H1 (cell line): Measurements from ENCODE around the gene PWP2. TPM values are rescaled to one million over a fixed set of nuclear protein-coding genes. Genes with fewer than 3 reads are reported as not detected.

Experiments used
- CTCF ChIA-PET: fragments of 300-600 bp; sonication (Branson Sonifier 250); formaldehyde crosslinking; loops from one replicate; lab custom pipeline; 2021; ENCODE audit not compliant: partially characterized antibody; lab: Charles Lee
- POLR2A ChIA-PET: fragments of 300-600 bp; sonication (Branson Sonifier 250); formaldehyde crosslinking; loops from one replicate; lab custom pipeline; 2021; ENCODE audit warnings: inconsistent platforms; ENCODE audit not compliant: partially characterized antibody; lab: Charles Lee
- DNase-seq, 2 experiments: peaks; one replicate each; pipeline versions ENCODE4 v3.0.0 to v3.0.0-alpha.2; 2010 to 2022; ENCODE audit warnings: low spot score in 2 of 2, low read depth in 1 of 2, mixed read lengths in 1 of 2
- FAIRE-seq: peaks from 2 replicates; lab custom pipeline; 2011; peaks lifted over from hg19 to GRCh38; lab: Jason Lieb, UNC
- H2AFZ ChIP-seq: 2 replicates; pipeline ENCODE4 v1.8.1; 2012; ENCODE audit warnings: low read length, inconsistent platforms
- H2AK5ac ChIP-seq: 2 replicates; pipeline ENCODE4 v1.6.1; 2013; ENCODE audit warnings: low read depth, low read length
- H2BK120ac ChIP-seq: replicated peaks from 2 replicates; pipeline ENCODE3; 2013; ENCODE audit warnings: low read depth, low read length, inconsistent platforms
- H2BK12ac ChIP-seq: 2 replicates; pipeline ENCODE4 v1.6.1; 2013; ENCODE audit warnings: low read depth, low read length
- H2BK15ac ChIP-seq: 2 replicates; pipeline ENCODE4 v1.6.1; 2013; ENCODE audit warnings: low read length
- H2BK20ac ChIP-seq: 2 replicates; pipeline ENCODE4 v1.6.1; 2013; ENCODE audit warnings: low read length
- H2BK5ac ChIP-seq: 2 replicates; pipeline ENCODE4 v1.6.1; 2013; ENCODE audit warnings: low read depth, low read length
- H3K14ac ChIP-seq: 2 replicates; pipeline ENCODE4 v1.6.1; 2013; ENCODE audit warnings: inconsistent platforms; ENCODE audit not compliant: insufficient read length
- H3K18ac ChIP-seq: 2 replicates; pipeline ENCODE4 v1.6.1; 2013; ENCODE audit warnings: low read length; ENCODE audit errors: extremely low read depth
- H3K23ac ChIP-seq: 2 replicates; pipeline ENCODE4 v1.6.1; 2013; ENCODE audit warnings: inconsistent platforms; ENCODE audit not compliant: insufficient read length
- H3K23me2 ChIP-seq: 2 replicates; pipeline ENCODE4 v1.6.1; 2013; ENCODE audit warnings: low read depth, low read length
- H3K27ac ChIP-seq: 2 replicates; pipeline ENCODE4 v1.6.1; 2011; ENCODE audit warnings: low read depth, low read length, inconsistent platforms
- H3K27me3 ChIP-seq, 4 experiments: replicated peaks in 1 of 4; 1 replicate in 1 of 4; 2 replicates in 3 of 4; pipeline versions ENCODE4 v1.6.1 to v1.8.1; 2011 to 2013; ENCODE audit warnings: low read length in 3 of 4, mild to moderate bottlenecking in 3 of 4, inconsistent platforms in 2 of 4, mixed read lengths in 2 of 4, moderate library complexity in 1 of 4; ENCODE audit not compliant: control insufficient read depth in 3 of 4, insufficient read depth in 3 of 4; ENCODE audit errors: extremely low read depth in 1 of 4
- H3K36me3 ChIP-seq, 4 experiments: 2 replicates each; pipeline versions ENCODE4 v1.6.1 to v1.8.1; 2011 to 2013; ENCODE audit warnings: mild to moderate bottlenecking in 4 of 4, low read length in 3 of 4, moderate library complexity in 2 of 4, control low read depth in 1 of 4, inconsistent platforms in 1 of 4; ENCODE audit not compliant: insufficient read depth in 4 of 4, control insufficient read depth in 2 of 4
- H3K4ac ChIP-seq: replicated peaks from 2 replicates; pipeline ENCODE3; 2013; ENCODE audit warnings: low read length, low read depth, mixed read lengths, inconsistent platforms; ENCODE audit not compliant: insufficient read length
- H3K4me1 ChIP-seq, 4 experiments: replicated peaks in 1 of 4; 1 replicate in 1 of 4; 2 replicates in 3 of 4; pipeline versions ENCODE4 v1.6.1 to v1.8.1; 2011 to 2013; ENCODE audit warnings: low read length in 3 of 4, inconsistent platforms in 2 of 4, mixed read lengths in 1 of 4; ENCODE audit not compliant: insufficient read depth in 4 of 4, control insufficient read depth in 3 of 4
- H3K4me2 ChIP-seq, 2 experiments: 2 replicates each; pipeline versions ENCODE4 v1.6.1 to v1.8.1; 2011 to 2013; ENCODE audit warnings: low read depth in 2 of 2, low read length in 2 of 2, control low read depth in 1 of 2, inconsistent platforms in 1 of 2, mild to moderate bottlenecking in 1 of 2; ENCODE audit not compliant: insufficient read depth in 1 of 2
- H3K4me3 ChIP-seq, 4 experiments: fragments of 200-600, 300-600 bp in 1 of 4; sonication (generic), shearing (Covaris generic), sonication (Bioruptor Twin) in 1 of 4; 2 replicates each; pipeline versions ENCODE4 v1.5.1 to v1.8.1; 2011 to 2016; ENCODE audit warnings: low read length in 4 of 4, low read depth in 3 of 4, control low read depth in 2 of 4, inconsistent platforms in 2 of 4, mild to moderate bottlenecking in 2 of 4, mixed read lengths in 1 of 4, moderate library complexity in 1 of 4; ENCODE audit not compliant: insufficient read depth in 2 of 4; ENCODE audit errors: extremely low read depth in 1 of 4
- H3K56ac ChIP-seq: replicated peaks from 2 replicates; pipeline ENCODE3; 2013; ENCODE audit warnings: low read depth, mild to moderate bottlenecking, mixed read lengths, low read length, inconsistent platforms; ENCODE audit not compliant: insufficient read length
- H3K79me1 ChIP-seq: 2 replicates; pipeline ENCODE4 v1.6.1; 2013; ENCODE audit warnings: low read depth, low read length, control low read depth
- H3K79me2 ChIP-seq, 2 experiments: 2 replicates each; pipeline versions ENCODE4 v1.6.1 to v1.8.1; 2012 to 2013; ENCODE audit warnings: low read length in 2 of 2, mild to moderate bottlenecking in 2 of 2, inconsistent platforms in 1 of 2; ENCODE audit not compliant: insufficient read depth in 2 of 2, control insufficient read depth in 1 of 2
- H3K9ac ChIP-seq, 4 experiments: replicated peaks in 1 of 4; 1 replicate in 1 of 4; 2 replicates in 3 of 4; pipeline versions ENCODE4 v1.6.1 to v1.8.1; 2011 to 2013; ENCODE audit warnings: low read depth in 3 of 4, low read length in 3 of 4, control low read depth in 2 of 4, mild to moderate bottlenecking in 2 of 4, moderate library complexity in 2 of 4, inconsistent platforms in 1 of 4; ENCODE audit errors: extremely low read depth in 1 of 4
- H3K9me3 ChIP-seq, 2 experiments: 2 replicates each; pipeline versions ENCODE4 v1.6.1 to v1.8.1; 2012 to 2013; ENCODE audit warnings: mild to moderate bottlenecking in 2 of 2, moderate library complexity in 2 of 2, control low read depth in 1 of 2, inconsistent platforms in 1 of 2, low read depth in 1 of 2, low read length in 1 of 2, mixed read lengths in 1 of 2; ENCODE audit not compliant: insufficient read depth in 2 of 2
- H4K20me1 ChIP-seq, 2 experiments: replicated peaks in 1 of 2; 2 replicates each; pipeline versions ENCODE3 to v1.8.1; 2011 to 2013; ENCODE audit warnings: inconsistent platforms in 2 of 2, low read length in 2 of 2, mild to moderate bottlenecking in 1 of 2; ENCODE audit not compliant: insufficient read depth in 2 of 2, control insufficient read depth in 1 of 2
- H4K5ac ChIP-seq: 2 replicates; pipeline ENCODE4 v1.6.1; 2013; ENCODE audit warnings: low read length, low read depth, mixed read lengths, inconsistent platforms; ENCODE audit not compliant: insufficient read length
- H4K8ac ChIP-seq: 2 replicates; pipeline ENCODE4 v1.8.0; 2013; ENCODE audit warnings: mild to moderate bottlenecking, moderate library complexity, low read length, inconsistent platforms; ENCODE audit not compliant: insufficient read depth; ENCODE audit errors: extremely low read depth
- H4K91ac ChIP-seq: replicated peaks from 2 replicates; pipeline ENCODE3; 2013; ENCODE audit warnings: low read length, mixed read lengths, inconsistent platforms; ENCODE audit not compliant: insufficient read length
- TEAD4 ChIP-seq: IDR thresholded peaks from 2 replicates; pipeline ENCODE4 v1.6.1; 2012; ENCODE audit warnings: low read depth, low read length, inconsistent platforms, mixed read lengths
- WGBS, 2 experiments: shearing (Covaris generic) in 1 of 2; methylation state at CpG; one replicate each; pipeline versions ENCODE4 v1.1.6 to v1.1.7; 2013 to 2015; ENCODE audit warnings: low lambda C conversion rate in 2 of 2, mixed read lengths in 2 of 2, inconsistent platforms in 1 of 2, low coverage in 1 of 2, missing lambda C conversion rate in 1 of 2; ENCODE audit not compliant: insufficient replicate concordance in 2 of 2, insufficient coverage in 1 of 2, insufficient read length in 1 of 2; ENCODE audit errors: extremely low coverage in 1 of 2, missing lambda C conversion rate in 1 of 2; 5-methylcytosine and 5-hydroxymethylcytosine counted together
- polyA plus RNA-seq, 7 experiments: library from polyadenylated mRNA; depleted of rRNA in 3 of 7; stranded (reverse) in 5 of 7; unstranded in 2 of 7; fragments of >200 nt in 5 of 7; fragments of 200-250 nt in 2 of 7; gene quantifications; 1 replicate in 5 of 7; 2 replicates in 1 of 7; 4 replicates in 1 of 7; pipeline versions ENCODE4 v1.2.1 to v1.2.3, GENCODE V29; 2011 to 2013; ENCODE audit warnings: missing spikeins in 2 of 7, mixed read lengths in 2 of 7
- total RNA-seq: library from RNA; stranded (reverse); fragmentation: NEBNext Ultra II Directional; extraction: Animal tissue kit (Norgen Biotek cat#: 25700); gene quantifications from 2 replicates; pipeline ENCODE4 v1.2.1, GENCODE V29; 2021

PWP2 gene
- total and polyA plus RNA-seq, 2 of the 8 experiments (the other 6 are each of a cell fraction or from before 2014, with no cell fraction given): 4.4 to 6.7 TPM

- no peak for FAIRE-seq
- Histone ChIP-seq H2BK12ac (no peak overlapping the region), H3K4me1 (no peaks in the 10 kb centered on the region), H4K20me1 (peaks cover 0 to 8% of the 10 kb centered on the region in 2 experiments), H4K8ac (no peak overlapping the region), H3K56ac (no peak overlapping the region), H2AK5ac (no peak overlapping the region), H2AFZ (no peak overlapping the region), H3K9me3 (no peaks in the 10 kb centered on the region), H3K4me3 (no peak overlapping the region), H4K91ac (no peak overlapping the region), H3K4ac (no peak overlapping the region), H2BK5ac (no peak overlapping the region), H2BK120ac (no peak overlapping the region), H3K23ac (no peak overlapping the region), H3K79me2 (peaks cover 0 to under 1% of the 10 kb centered on the region in 2 experiments; a peak in 1 of 4 replicates), H3K79me1 (peaks cover 2% of the 10 kb centered on the region; the same call in 1 of the 2 replicates), H3K27me3 (no peaks in the 10 kb centered on the region), H3K36me3 (peaks cover 5 to 33% (median 16%) of the 10 kb centered on the region in 4 experiments; a peak in 6 of 8 replicates), H3K27ac (no peak overlapping the region), H3K23me2 (no peaks in the 10 kb centered on the region; the same call in 1 of the 2 replicates), H3K4me2 (no peak overlapping the region), H2BK15ac (no peak overlapping the region), H3K9ac (no peak overlapping the region), H3K14ac (no peak overlapping the region), H4K5ac (no peak overlapping the region), H2BK20ac (no peak overlapping the region), H3K18ac (no peak overlapping the region)
- ChIA-PET CTCF (no interaction called here), POLR2A (no interaction called here)
- 97% methylated on average over 4 of the region's 4 CpGs; no CpG with 5 or more reads in 1 of the 2 experiments for WGBS, 2 experiments
- no peak for DNase-seq
- no peak for TF ChIP-seq TEAD4
Measured at GRCh38 chr21:44059710-44060109, 47.5 kb upstream of the PWP2 start.
